ENCODE data around the gene MTHFD1L. TPM values are rescaled to one million over a fixed set of nuclear protein-coding genes. Genes with fewer than 3 reads are reported as not detected.

Gene MTHFD1L
- total and polyA plus RNA-seq, 2 donors (not counting 1 experiment from before 2014, with no cell fraction given): 36.1 to 48.9 TPM

- Histone ChIP-seq H3K9me3 (ENCODE audit: control insufficient read depth, insufficient read depth, low read depth, low read length) (no peaks in the 10 kb centered on the region), H3K36me3 (ENCODE audit: control insufficient read depth, insufficient read depth, low read length) (no peaks in the 10 kb centered on the region), H4K20me1 (ENCODE audit: control insufficient read depth, extremely low read depth, insufficient read depth, low read length) (no peaks in the 10 kb centered on the region), H3K27me3 (ENCODE audit: control insufficient read depth, insufficient read depth, low read length) (no peaks in the 10 kb centered on the region), H3K79me2 (ENCODE audit: control insufficient read depth, insufficient read depth, low read length) (no peaks in the 10 kb centered on the region), H3K4me3 (replicated peaks in 1 of 4; ENCODE audit: control extremely low read depth in 1 of 4, insufficient read depth in 1 of 4, low read depth in 3 of 4, low read length in 4 of 4) (no peak overlapping the region), H3K27ac (ENCODE audit: insufficient read depth, low read length) (no peak overlapping the region), H3K4me1 (ENCODE audit: control insufficient read depth, extremely low read depth, insufficient read depth, low read length) (peaks cover 6% of the 10 kb centered on the region), H3K9ac (ENCODE audit: insufficient read depth, low read length) (no peak overlapping the region), H2AFZ (ENCODE audit: low read length) (no peak overlapping the region), H3K4me2 (ENCODE audit: extremely low read depth, insufficient read depth, low read length) (no peak overlapping the region)
- no peak for DNase-seq (ENCODE audit: low read depth in 2 of 2)
- no peak for TF ChIP-seq CTCF (conservative IDR thresholded peaks at IDR 0.05 in 1 of 2, IDR thresholded peaks at IDR 0.05 in 1 of 2; ENCODE audit: low read depth in 1 of 2, low read length in 2 of 2)
- TF ChIP-seq EZH2 (IDR thresholded peaks at IDR 0.05; ENCODE audit: low read length, missing control alignments): no peak
Observed at GRCh38 chr6:151009576-151009975, 144.1 kb downstream of the MTHFD1L start.

- H3K4me2 ChIP-seq (ENCODE audit: extremely low read depth, insufficient read depth, low read length): no peak overlapping the region
- no peaks in the 10 kb centered on the region for H3K79me2 ChIP-seq (ENCODE audit: control insufficient read depth, insufficient read depth, low read length)
- no peak overlapping the region for H3K9ac ChIP-seq (ENCODE audit: insufficient read depth, low read length)
- no peak overlapping the region for H2AFZ ChIP-seq (ENCODE audit: low read length)
- peaks cover 7% of the 10 kb centered on the region for H3K4me1 ChIP-seq (ENCODE audit: control insufficient read depth, extremely low read depth, insufficient read depth, low read length)
- H4K20me1 ChIP-seq (ENCODE audit: control insufficient read depth, extremely low read depth, insufficient read depth, low read length): no peaks in the 10 kb centered on the region
- no peak overlapping the region for H3K4me3 ChIP-seq (replicated peaks in 1 of 4; ENCODE audit: control extremely low read depth in 1 of 4, insufficient read depth in 1 of 4, low read depth in 3 of 4, low read length in 4 of 4)
- DNase-seq (ENCODE audit: low read depth in 2 of 2): no peak
- no peak for TF ChIP-seq EZH2 (IDR thresholded peaks at IDR 0.05; ENCODE audit: low read length, missing control alignments)
- no peak for TF ChIP-seq CTCF (conservative IDR thresholded peaks at IDR 0.05 in 1 of 2, IDR thresholded peaks at IDR 0.05 in 1 of 2; ENCODE audit: low read depth in 1 of 2, low read length in 2 of 2)
- H3K27me3 ChIP-seq (ENCODE audit: control insufficient read depth, insufficient read depth, low read length): no peaks in the 10 kb centered on the region
- no peaks in the 10 kb centered on the region for H3K36me3 ChIP-seq (ENCODE audit: control insufficient read depth, insufficient read depth, low read length)
- H3K9me3 ChIP-seq (ENCODE audit: control insufficient read depth, insufficient read depth, low read depth, low read length): no peaks in the 10 kb centered on the region
- H3K27ac ChIP-seq (ENCODE audit: insufficient read depth, low read length): no peak overlapping the region
Observed at GRCh38 chr6:151010071-151010470, 144.6 kb downstream of the MTHFD1L start.

- Histone ChIP-seq H4K20me1 (ENCODE audit: control insufficient read depth, extremely low read depth, insufficient read depth, low read length) (no peaks in the 10 kb centered on the region), H3K4me3 (replicated peaks in 1 of 4; ENCODE audit: control extremely low read depth in 1 of 4, insufficient read depth in 1 of 4, low read depth in 3 of 4, low read length in 4 of 4) (no peak overlapping the region), H3K9me3 (ENCODE audit: control insufficient read depth, insufficient read depth, low read depth, low read length) (no peaks in the 10 kb centered on the region), H3K27ac (ENCODE audit: insufficient read depth, low read length) (no peak overlapping the region), H3K4me2 (ENCODE audit: extremely low read depth, insufficient read depth, low read length) (no peak overlapping the region), H3K4me1 (ENCODE audit: control insufficient read depth, extremely low read depth, insufficient read depth, low read length) (peaks cover 5% of the 10 kb centered on the region), H3K79me2 (ENCODE audit: control insufficient read depth, insufficient read depth, low read length) (no peaks in the 10 kb centered on the region), H2AFZ (ENCODE audit: low read length) (no peak overlapping the region), H3K9ac (ENCODE audit: insufficient read depth, low read length) (no peak overlapping the region), H3K27me3 (ENCODE audit: control insufficient read depth, insufficient read depth, low read length) (no peaks in the 10 kb centered on the region), H3K36me3 (ENCODE audit: control insufficient read depth, insufficient read depth, low read length) (peaks cover 4% of the 10 kb centered on the region)
- TF ChIP-seq EZH2 (IDR thresholded peaks at IDR 0.05; ENCODE audit: low read length, missing control alignments) (no peak), CTCF (conservative IDR thresholded peaks at IDR 0.05 in 1 of 2, IDR thresholded peaks at IDR 0.05 in 1 of 2; ENCODE audit: low read depth in 1 of 2, low read length in 2 of 2) (no peak)
- DNase-seq (ENCODE audit: low read depth in 2 of 2): peak; percentile 61 to 76
Observed at GRCh38 chr6:151012321-151013294, 147.1 kb downstream of the MTHFD1L start.

Data from fibroblast of lung (primary cell).